ENCODE measurements around the gene GCLC.

GCLC gene

GRCh38 chr6:53447865-53448264 is 97.0 kb downstream of the GCLC start:
- DNase-seq (ENCODE audit: low read depth), result no peak
